ENCODE measurements around the gene TTLL8.

The TTLL8 gene

GRCh38 chr22:50009765-50010675 is 48.1 kb downstream of the TTLL8 start:
- no peak for FAIRE-seq
- no peak for DNase-seq (ENCODE audit: insufficient read length, low spot score)

GRCh38 chr22:50009251-50009650 is 48.8 kb downstream of the TTLL8 start:
- FAIRE-seq (no peak), DNase-seq (ENCODE audit: insufficient read length, low spot score) (no peak)
- no peak for TF ChIP-seq POLR2A (IDR thresholded peaks at IDR 0.05; ENCODE audit: low read depth, low read length)

More at GRCh38 chr22:50009765-50010675, 48.1 kb downstream of the TTLL8 start:
- no peak for TF ChIP-seq POLR2A (IDR thresholded peaks at IDR 0.05; ENCODE audit: low read depth, low read length)

- DNase-seq (ENCODE audit: insufficient read length, low spot score) (no peak), FAIRE-seq (no peak)
- TF ChIP-seq POLR2A (IDR thresholded peaks at IDR 0.05; ENCODE audit: low read depth, low read length) = no peak
Measured at GRCh38 chr22:50008151-50009040, 49.7 kb downstream of the TTLL8 start.

- FAIRE-seq = no peak
- no peak for DNase-seq (ENCODE audit: insufficient read length, low spot score)
- TF ChIP-seq POLR2A (IDR thresholded peaks at IDR 0.05; ENCODE audit: low read depth, low read length) = no peak
Measured at GRCh38 chr22:50007057-50007511, 51.0 kb downstream of the TTLL8 start.

GRCh38 chr22:50004918-50005317 is 53.2 kb downstream of the TTLL8 start:
- no peak for DNase-seq (ENCODE audit: insufficient read length, low spot score)

GRCh38 chr22:50002791-50003190 is 55.3 kb downstream of the TTLL8 start:
- DNase-seq (ENCODE audit: insufficient read length, low spot score) (no peak), FAIRE-seq (no peak)
- no peak for TF ChIP-seq POLR2A (IDR thresholded peaks at IDR 0.05; ENCODE audit: low read depth, low read length)

More at GRCh38 chr22:50004918-50005317, 53.2 kb downstream of the TTLL8 start:
- no peak for TF ChIP-seq POLR2A (IDR thresholded peaks at IDR 0.05; ENCODE audit: low read depth, low read length)
- FAIRE-seq = no peak

GRCh38 chr22:50001388-50002231 is 56.5 kb downstream of the TTLL8 start:
- FAIRE-seq = no peak

GRCh38 chr22:50000587-50001387 is 57.3 kb downstream of the TTLL8 start:
- TF ChIP-seq POLR2A (IDR thresholded peaks at IDR 0.05; ENCODE audit: low read depth, low read length) = no peak
- FAIRE-seq (no peak), DNase-seq (ENCODE audit: insufficient read length, low spot score) (no peak)

More at GRCh38 chr22:50001388-50002231, 56.5 kb downstream of the TTLL8 start:
- TF ChIP-seq POLR2A (IDR thresholded peaks at IDR 0.05; ENCODE audit: low read depth, low read length) = no peak
- no peak for DNase-seq (ENCODE audit: insufficient read length, low spot score)

GRCh38 chr22:49999946-50000586 is 58.0 kb downstream of the TTLL8 start:
- FAIRE-seq (no peak), DNase-seq (ENCODE audit: insufficient read length, low spot score) (no peak)

GRCh38 chr22:49999063-49999945 is 58.8 kb downstream of the TTLL8 start:
- no peak for TF ChIP-seq POLR2A (IDR thresholded peaks at IDR 0.05; ENCODE audit: low read depth, low read length)
- FAIRE-seq = no peak

More at GRCh38 chr22:49999946-50000586, 58.0 kb downstream of the TTLL8 start:
- no peak for TF ChIP-seq POLR2A (IDR thresholded peaks at IDR 0.05; ENCODE audit: low read depth, low read length)

GRCh38 chr22:49998718-49999062 is 59.4 kb downstream of the TTLL8 start:
- no peak for TF ChIP-seq POLR2A (IDR thresholded peaks at IDR 0.05; ENCODE audit: low read depth, low read length)
- FAIRE-seq = no peak

More at GRCh38 chr22:49999063-49999945, 58.8 kb downstream of the TTLL8 start:
- no peak for DNase-seq (ENCODE audit: insufficient read length, low spot score)

More at GRCh38 chr22:49998718-49999062, 59.4 kb downstream of the TTLL8 start:
- no peak for DNase-seq (ENCODE audit: insufficient read length, low spot score)
